Left kidney (tissue), 2 donors: Measurements from ENCODE around the gene TK1. TPM values are rescaled to one million over a fixed set of nuclear protein-coding genes. Genes with fewer than 3 reads are reported as not detected.

Experiments
- DNase-seq: peaks from one replicate; pipeline ENCODE4 v3.0.0-alpha.2; 2013
- polyA plus RNA-seq: library from polyadenylated mRNA; unstranded; fragments of 120-200 nt; gene quantifications from one replicate; pipeline ENCODE4 v1.2.1, GENCODE V29; 2013; ENCODE audit not compliant: insufficient read length

Gene TK1
- polyA plus RNA-seq, 1 donor = 34.0 TPM

DNA sequence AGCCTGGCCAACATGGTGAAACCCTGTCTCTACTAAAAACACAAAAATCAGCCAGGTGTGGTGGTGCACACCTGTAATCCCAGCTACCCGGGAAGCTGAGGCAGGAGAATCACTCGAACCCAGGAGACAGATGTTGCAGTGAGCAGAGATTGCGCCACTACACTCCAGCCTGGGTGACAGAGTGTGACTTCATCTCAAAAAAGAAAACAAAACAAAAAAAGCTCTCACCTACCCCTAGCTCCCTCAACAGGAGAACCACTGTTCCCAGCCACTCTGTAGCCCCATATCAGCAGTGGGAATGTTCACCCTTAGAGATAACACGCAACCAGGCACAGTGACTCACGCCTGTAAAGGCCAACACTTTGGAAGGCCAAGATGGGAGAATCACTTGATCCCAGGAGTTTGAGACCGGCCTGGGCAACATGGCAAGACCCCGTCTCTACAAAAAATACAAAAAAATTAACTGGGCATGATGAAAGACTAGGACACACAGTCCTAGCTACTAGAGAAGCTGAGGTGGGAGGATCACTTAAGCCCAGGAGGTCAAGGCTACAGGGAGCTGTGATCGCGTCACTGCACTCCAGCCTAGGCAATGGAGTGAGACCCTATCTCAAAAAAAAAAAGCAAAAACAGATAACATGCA, 50.9 kb downstream of the TK1 start:
- no peak for DNase-seq

GRCh38 chr17:78134899-78135385, 51.9 kb downstream of the TK1 start:
- DNase-seq = no peak

DNA sequence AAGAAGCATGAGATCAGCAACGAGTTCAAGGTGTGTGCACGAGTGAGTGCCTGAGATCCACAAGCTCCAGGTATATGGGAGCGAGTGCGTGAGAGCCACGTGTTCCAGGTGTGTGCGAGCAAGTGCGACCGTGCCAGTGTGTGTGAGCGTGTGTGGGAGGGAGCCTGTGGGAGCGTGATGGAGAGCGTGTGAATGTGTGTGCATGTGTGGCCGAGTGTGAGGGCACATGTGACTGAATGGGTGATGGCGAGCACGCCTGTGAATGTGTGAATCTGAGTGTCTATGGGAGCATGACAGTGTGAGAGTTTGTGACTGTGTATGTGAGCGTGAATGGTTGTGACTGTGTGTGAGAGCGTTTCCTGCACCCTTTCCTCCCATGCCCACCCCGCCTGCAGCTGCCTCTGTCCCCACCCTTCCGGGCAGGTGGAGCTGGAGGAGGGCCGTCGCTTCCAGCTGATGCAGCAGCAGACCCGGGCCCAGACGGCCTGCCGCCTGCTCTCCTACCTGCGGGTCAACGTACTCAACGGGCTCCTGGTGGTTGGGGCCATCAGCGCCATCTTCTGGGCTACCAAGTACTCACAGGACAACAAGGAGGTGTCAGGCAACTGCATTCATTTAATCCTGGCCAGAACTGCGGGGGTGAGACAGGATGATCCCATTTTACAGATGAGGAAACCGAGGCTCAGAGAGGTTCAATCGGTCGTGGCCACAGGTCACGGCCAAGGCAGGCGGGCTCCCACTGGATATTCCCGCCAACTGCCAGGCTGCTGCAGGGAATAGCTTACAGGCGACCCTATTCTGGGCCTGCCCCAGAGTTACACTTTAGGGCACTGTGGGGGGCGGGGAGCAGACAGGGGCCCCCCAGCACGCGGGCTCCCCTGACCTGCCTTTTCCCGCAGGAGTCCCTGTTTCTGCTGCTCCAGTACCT, 52.6 kb downstream of the TK1 start:
- no peak for DNase-seq

DNA sequence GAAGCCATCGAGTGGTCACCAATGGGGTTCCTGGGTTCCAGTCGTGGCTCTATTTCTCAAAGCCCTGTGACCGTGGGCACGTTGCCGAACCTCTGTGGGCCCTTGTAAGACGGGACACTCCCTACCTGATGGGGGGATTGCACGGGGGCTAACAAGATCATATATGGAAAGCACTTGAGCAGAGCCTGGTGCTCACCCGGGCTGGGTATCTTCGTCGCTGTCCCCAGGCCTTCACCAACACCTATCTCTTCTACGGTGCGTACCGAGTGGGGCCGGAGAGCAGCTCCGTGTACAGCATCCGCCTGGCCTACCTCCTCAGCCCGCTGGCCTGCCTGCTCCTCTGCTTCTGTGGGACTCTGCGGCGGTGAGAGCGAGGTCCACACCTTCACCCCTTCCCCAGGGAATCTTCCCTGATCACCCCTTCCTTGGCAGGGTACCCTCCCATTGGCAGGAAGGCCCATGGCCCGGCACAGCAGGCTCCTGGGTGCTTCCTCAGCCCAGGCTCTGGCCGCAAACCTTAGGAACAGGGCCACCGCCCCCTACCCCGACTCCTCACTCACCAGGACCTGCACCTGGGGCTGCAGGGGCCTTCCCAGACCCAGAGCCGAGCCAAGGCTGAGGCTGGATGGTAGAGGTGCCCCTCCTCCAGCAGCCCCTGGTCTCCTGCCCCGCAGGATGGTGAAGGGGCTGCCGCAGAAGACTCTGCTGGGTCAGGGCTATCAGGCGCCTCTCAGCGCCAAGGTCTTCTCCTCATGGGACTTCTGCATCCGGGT, 53.5 kb downstream of the TK1 start:
- no peak for DNase-seq

GRCh38 chr17:78132767-78133178, 54.1 kb downstream of the TK1 start:
- DNase-seq = no peak

DNA sequence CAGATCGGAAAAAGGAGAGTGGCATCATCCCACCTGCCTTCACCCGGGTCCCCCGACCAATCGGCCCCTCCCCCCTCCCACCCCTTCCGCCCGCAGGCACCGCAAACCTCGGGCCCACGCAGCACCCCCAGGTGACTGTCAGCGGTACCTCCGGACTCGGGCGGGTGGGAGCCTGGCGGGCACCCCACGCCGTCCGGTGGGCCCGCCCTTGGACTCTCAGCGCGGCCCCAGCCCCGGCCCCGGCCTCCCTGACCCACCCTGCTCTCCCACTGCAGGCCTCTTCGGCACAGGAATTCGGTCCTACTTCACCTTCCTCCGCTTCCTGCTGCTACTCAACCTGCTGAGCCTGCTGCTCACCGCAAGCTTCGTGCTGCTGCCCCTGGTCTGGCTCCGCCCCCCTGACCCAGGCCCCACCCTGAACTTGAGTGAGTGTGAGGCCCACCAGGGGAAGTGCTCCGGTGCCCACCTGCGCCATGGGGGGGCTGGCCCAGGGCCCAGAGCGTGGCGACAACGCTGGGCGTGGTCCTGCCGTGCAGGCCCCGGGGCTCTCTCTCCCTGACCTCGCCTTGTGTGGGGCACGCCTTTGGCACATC, 54.7 kb downstream of the TK1 start:
- no peak for DNase-seq

DNA sequence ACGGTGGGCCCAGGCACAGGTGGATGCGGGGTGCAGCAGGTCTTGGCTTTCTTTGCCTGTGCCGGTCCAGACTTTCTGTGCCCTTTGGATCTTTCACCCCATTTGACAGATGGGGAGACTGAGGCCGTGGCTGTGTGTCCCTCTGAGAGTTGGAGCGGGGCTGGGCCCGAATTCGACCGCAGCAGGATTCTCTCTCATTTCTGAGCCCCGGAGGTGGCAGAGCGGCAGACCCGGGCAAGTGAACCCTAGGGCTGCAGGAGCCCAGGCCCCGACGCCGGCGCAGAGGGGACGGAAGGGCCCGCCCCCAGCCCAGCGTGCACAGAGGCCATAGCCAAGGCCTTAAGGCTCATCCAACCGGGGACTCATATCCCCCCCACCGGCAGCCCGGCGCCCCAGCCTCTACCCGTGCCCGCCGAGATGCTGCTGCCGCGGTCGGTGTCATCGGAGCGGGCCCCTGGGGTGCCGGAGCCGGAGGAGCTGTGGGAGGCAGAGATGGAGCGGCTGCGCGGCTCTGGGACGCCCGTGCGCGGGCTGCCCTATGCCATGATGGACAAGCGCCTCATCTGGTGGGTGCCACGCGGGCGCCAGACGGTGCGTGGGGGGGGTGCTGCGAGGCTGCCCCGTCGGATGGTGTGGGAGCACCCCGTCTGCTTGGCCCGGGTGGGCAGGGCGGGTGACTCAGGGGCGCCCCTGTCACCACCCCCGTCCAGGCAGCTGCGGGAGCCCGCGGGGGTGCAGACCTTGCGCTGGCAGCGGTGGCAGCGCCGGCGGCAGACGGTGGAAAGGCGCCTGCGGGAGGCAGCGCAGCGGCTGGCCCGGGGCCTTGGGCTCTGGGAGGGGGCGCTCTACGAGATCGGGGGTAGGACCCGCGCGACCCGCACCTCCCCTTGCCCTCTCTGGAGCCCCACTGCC, 55.4 kb downstream of the TK1 start:
- DNase-seq = no peak

DNA sequence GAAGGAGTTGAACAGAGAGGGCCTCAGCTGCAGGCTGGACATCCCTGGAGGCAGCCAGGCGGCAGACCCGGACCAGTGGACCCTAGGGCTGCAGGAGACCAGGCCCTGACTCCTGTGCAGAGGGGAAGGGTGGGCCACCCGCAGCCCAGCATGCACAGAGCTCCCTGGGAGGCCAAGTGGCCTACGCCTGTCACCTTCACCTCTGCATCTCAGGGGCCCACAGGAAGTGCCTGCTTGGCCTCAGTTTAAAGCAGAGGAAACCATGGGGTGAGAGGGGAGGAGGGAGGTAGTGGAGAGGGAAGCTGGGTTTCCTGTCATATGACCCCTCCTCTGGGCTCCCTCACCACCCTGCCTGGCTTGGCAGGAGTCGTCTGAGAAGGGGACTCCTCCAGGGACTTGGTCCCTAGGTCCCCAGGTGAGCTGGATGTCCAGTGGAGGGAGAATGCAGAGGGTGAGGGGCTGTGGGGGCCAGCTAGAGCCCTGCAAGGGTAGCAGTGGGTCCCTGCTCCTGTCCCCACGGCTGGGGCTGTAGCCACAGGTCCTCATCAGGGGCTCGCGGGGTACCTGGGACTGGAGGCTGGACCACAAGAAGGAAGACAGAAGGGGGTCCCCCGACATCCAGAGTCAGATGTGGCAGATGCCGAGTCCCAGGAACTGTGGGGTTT, 56.3 kb downstream of the TK1 start, which contains the start of gene TMC8:
TSS of gene TMC8 (plus strand) at position 335 of the 665 bp plus-strand sequence. CDS start 818 bp downstream, outside the sequence.
- no peak for DNase-seq

DNA sequence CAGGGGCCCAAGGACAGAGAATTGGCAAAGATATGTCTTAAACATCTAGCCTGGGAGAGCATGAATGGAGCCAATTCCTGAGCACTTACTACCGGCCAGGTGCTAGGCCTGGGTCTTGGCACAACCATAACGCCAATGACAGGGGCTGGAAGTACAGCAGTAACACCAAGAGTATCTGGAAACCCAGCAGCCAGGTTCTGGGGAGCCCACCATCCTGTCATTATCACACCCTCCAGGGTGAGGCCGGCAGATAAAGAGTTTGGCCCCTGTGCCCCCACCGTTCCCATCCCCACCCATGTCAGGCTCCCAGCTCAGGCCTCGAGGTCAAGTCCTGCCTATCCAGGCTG, 56.8 kb downstream of the TK1 start:
- DNase-seq = no peak

GRCh38 chr17:78129351-78130089, 57.3 kb downstream of the TK1 start:
- DNase-seq = no peak

- no peak for DNase-seq
These were observed 58.1 kb downstream of the TK1 start, which contains the start of gene TMC6 for GRCh38 chr17:78128551-78129350. TMC6 (minus strand) TSS chr17:78128755; CDS start chr17:78126832, 1,923 bp downstream.

DNA sequence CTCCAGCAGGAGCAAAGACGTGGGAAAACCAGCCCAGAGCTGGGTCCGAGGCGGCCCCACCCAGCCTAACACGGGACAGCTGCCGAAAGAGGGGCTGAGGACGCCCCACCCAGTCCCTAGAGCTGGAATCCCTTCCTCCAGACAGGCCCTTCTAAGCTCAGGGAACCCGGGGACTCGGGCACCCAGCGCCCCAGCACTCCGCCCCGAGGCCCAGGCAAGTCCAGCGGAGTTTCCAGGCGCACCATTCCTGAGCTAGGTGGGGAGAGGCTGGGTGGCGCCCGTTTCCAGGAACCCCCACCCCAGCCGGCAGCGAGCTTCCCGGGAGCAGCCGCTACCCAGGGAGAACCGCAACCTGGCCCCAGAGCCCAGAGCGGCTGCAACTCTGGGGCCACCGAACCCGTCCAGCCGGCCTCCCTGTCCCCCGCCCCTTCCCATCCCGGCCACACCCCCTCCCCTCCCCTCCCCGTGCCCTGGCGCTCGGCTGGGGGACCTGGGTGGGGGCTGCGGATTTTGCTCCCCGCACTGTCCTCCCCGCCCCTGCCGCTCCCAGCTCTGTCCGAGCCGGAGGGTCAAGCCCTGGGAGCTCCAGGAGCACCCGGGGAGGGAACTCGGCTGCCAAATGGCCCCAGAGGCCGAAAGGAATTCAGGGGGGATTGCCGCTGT, 58.8 kb downstream of the TK1 start:
- no peak for DNase-seq

DNA sequence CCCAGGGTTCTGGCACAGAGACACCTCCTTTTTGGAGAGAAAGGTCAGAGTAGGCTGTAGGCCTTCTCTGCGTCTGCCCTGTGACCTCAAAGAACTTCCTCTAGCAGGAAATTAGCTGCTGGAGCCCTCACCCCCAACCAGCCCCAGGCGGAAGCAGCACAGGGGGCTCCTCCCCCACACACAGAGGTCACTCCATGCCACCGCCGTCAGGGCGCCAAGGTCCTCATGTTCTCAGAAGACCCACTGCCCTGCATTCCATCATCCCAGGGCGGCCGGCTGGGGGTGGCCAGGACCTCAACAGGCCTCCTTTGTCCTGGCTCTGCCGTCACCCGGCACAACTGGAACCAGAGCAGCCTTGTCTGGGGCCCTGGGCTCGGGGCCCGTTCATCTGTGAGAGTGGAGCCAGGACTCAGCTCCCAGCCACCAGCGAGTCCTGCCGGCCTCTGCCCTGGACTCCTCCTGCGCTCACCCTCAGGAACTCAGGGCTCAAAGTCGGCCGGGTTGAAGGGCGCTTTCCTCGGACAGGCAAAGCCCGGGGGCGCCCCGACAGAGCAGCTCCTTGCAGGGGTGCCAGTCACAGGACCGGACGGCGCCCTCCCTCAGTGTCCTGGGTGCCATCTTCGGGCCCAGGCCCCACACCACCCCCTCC, 59.5 kb downstream of the TK1 start:
- no peak for DNase-seq

GRCh38 chr17:78126895-78127238, 60.0 kb downstream of the TK1 start:
- DNase-seq = no peak

DNA sequence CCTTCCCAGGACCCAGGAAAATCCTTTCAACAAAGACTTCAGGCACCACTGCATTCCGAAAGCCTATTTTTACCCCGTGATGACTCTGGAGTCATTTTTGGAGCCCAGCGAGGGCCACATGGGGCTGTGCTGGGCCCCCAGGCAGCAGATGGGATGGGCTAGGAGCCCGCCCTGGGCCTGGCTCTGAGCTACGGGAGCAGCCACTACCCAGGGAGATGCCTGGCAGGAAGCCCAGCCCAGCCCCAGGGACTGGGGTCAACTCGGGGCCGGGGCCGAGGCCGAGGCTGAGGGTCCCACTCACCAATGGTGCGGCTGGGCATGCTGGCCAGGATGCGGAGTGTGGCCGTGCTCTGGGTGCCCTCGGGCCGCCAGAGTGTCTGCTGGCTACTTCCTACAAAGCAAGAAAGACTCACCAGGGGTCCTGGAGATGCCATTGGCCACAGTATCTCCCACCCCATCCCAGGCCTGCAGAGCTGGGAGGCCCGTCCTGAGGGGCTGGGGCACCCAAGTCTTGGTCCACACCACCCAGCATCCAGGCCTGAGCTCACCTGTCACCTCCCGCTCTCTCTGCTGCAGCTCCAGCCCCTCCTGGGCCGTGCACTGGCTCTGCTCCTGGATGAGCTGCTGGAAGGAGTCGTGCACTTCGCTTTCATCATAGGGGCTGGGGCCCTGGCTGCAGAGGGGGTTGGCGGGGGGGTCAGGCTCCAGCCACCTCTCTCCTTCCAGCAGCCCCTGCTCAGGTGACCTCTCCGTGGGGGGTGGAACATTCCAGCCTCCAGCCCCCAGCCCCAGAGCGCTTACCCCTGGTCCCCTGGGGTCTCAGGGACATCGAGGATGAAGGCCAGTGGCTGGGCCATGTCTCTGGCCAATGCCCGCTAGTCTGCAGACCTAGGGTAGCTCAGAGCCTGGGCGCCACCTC, 60.6 kb downstream of the TK1 start:
- DNase-seq = no peak

DNA sequence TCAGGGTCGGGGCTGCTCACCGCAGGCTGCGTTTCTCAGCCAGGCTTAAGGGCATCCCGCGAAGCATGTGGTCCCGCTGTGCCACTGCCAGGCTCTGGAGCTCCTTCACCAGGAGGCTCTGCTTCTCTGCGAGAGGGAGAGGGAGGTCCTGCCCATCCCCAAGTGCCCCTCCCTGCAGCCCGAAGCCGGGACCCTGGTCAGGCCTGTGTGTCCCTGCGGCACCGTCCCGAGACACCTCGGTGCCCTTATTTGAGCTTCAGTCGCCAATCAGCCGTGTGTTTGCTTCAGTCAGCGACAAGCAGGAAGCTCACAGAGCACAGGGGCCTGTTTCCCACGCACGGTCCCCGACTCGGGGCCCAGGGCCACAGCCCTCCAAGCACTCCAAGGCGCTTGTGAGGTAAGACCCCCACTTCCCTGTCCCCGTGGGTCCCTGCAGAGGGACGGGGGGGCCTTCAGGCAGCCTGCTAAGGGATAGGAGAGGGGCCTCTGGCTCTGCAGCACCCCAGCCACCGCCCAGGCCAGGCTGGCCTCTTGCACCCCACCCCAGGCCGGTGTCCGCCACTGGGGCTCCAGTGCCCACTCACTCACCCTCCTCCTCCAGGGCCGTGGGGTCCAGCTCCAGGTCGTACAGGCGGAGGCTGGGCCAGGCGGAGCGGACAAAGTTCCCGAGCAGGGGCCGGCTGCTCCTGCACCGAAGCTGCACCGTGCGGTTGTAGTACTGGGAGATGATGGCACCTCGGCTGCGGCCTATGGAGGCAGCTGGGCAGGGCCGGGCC, 61.5 kb downstream of the TK1 start:
- DNase-seq = no peak
